Activated CD8-positive, alpha-beta T cell treated with anti-CD3 and anti-CD28 coated beads for 36 hours (primary cell): Measurements from ENCODE around the gene TPM2. TPM values are rescaled to one million over a fixed set of nuclear protein-coding genes. Genes with fewer than 3 reads are reported as not detected.

Experiments used
- ATAC-seq: fragments of 200-7000 bp; cut with Tn5 transposase; one replicate; pipeline ENCODE4 v1.10.0; 2021; ENCODE audit warnings: mild to moderate bottlenecking, moderate library complexity
- CTCF ChIA-PET: fragments of 350-600 bp; sonication (Branson Sonifier 250); formaldehyde crosslinking; loops from one replicate; lab custom pipeline; 2021; ENCODE audit warnings: antibody characterized with exemption; lab: Charles Lee
- POLR2A ChIA-PET: fragments of 350-600 bp; sonication (Branson Sonifier 250); formaldehyde crosslinking; loops from one replicate; lab custom pipeline; 2021; ENCODE audit warnings: antibody characterized with exemption; lab: Charles Lee
- DNase-seq: peaks from one replicate; pipeline ENCODE4 v3.0.0-alpha.2; 2020
- H3K27ac Mint-ChIP-seq: one replicate; pipeline ENCODE4 v1.8.0; 2021; ENCODE audit warnings: mild to moderate bottlenecking, mixed read lengths
- H3K27me3 Mint-ChIP-seq: one replicate; pipeline ENCODE4 v1.8.0; 2021; ENCODE audit warnings: mixed read lengths
- H3K36me3 Mint-ChIP-seq: one replicate; pipeline ENCODE4 v1.8.0; 2021; ENCODE audit warnings: low read depth, mixed read lengths
- H3K4me1 Mint-ChIP-seq: one replicate; pipeline ENCODE4 v1.8.0; 2021; ENCODE audit warnings: low read depth, mixed read lengths
- H3K4me3 Mint-ChIP-seq: one replicate; pipeline ENCODE4 v1.8.0; 2021; ENCODE audit warnings: mild to moderate bottlenecking, moderate library complexity, mixed read lengths
- H3K9me3 Mint-ChIP-seq: one replicate; pipeline ENCODE4 v1.8.0; 2021; ENCODE audit warnings: mixed read lengths
- CTCF ChIP-seq: fragments of 200-600 bp; IDR thresholded peaks from one replicate; pipeline ENCODE4 v1.8.0; 2022; ENCODE audit warnings: antibody characterized with exemption, mild to moderate bottlenecking
- intact Hi-C: fragments of 100-400 bp; cut with micrococcal nuclease; formaldehyde crosslinking; loops from one replicate; pipeline ENCODE4 v1.10.0; 2022
- total RNA-seq, 2 experiments: library from RNA; stranded (reverse); gene quantifications; one replicate each; pipeline ENCODE4 v1.2.3, GENCODE V29; 2021

TPM2 gene
- total RNA-seq, 2 experiments from 2014 or later, result 4.8 to 5.3 TPM

- POLR2A ChIA-PET, result interaction anchor here (0.5 to 1.7 kb wide), 3 partner anchors 19 to 37 kb away, joined by 3 to 5 read pairs (median 4); partner anchors contain the start of gene ARHGEF39
- CTCF ChIA-PET, result interaction anchor here (1.0 to 12.7 kb wide), 20 partner anchors 14 to 326 kb away, joined by 3 to 313 read pairs (median 10); partner anchors contain the start of genes ARHGEF39, CA9, CCDC107 and CREB3
- ATAC-seq (no peak), DNase-seq (no peak)
- TF ChIP-seq CTCF, result no peak
- peaks cover 17% of the 10 kb centered on the region for H3K36me3 Mint-ChIP-seq
- H3K4me1 Mint-ChIP-seq, result no peaks in the 10 kb centered on the region
- intact Hi-C loops, result no loop called here
- no peaks in the 10 kb centered on the region for H3K27me3 Mint-ChIP-seq
- H3K27ac Mint-ChIP-seq, result no peak overlapping the region
- H3K9me3 Mint-ChIP-seq, result no peaks in the 10 kb centered on the region
- no peak overlapping the region for H3K4me3 Mint-ChIP-seq
Observed at GRCh38 chr9:35697486-35697885, 7.8 kb upstream of the TPM2 start.

GRCh38 chr9:35696520-35697215 is 6.9 kb upstream of the TPM2 start:
- no peak overlapping the region for H3K27ac Mint-ChIP-seq
- ChIA-PET CTCF (interaction anchor here (0.6 to 12.7 kb wide), 36 partner anchors 13 to 337 kb away, joined by 3 to 313 read pairs (median 5); partner anchors contain the start of genes ARHGEF39, CA9, CCDC107 and CREB3), POLR2A (interaction anchor here (1.0 to 1.7 kb wide), 7 partner anchors 12 to 39 kb away, joined by 4 to 6 read pairs (median 4); partner anchors contain the start of genes ARHGEF39, CCDC107 and RMRP)
- peaks cover 17% of the 10 kb centered on the region for H3K36me3 Mint-ChIP-seq
- no peaks in the 10 kb centered on the region for H3K9me3 Mint-ChIP-seq
- no peaks in the 10 kb centered on the region for H3K4me1 Mint-ChIP-seq
- no peaks in the 10 kb centered on the region for H3K27me3 Mint-ChIP-seq
- intact Hi-C loops, result no loop called here
- peak; percentile 75 for DNase-seq
- ATAC-seq, result peak; percentile 98
- H3K4me3 Mint-ChIP-seq, result no peak overlapping the region
- TF ChIP-seq CTCF, result peak; percentile 95

GRCh38 chr9:35695943-35696401 is 6.2 kb upstream of the TPM2 start:
- POLR2A ChIA-PET, result interaction anchor here (1.0 to 1.7 kb wide), 7 partner anchors 13 to 38 kb away, joined by 4 to 6 read pairs (median 4); partner anchors contain the start of genes ARHGEF39, CCDC107 and RMRP

GRCh38 chr9:35691757-35692301 is 2.1 kb upstream of the TPM2 start:
- H3K4me1 Mint-ChIP-seq, result peaks cover 18% of the 10 kb centered on the region
- no peak for ATAC-seq
- ChIA-PET POLR2A (interaction anchor here (0.8 to 3.0 kb wide), 12 partner anchors 8 to 75 kb away, joined by 3 to 12 read pairs (median 4); partner anchors contain the start of genes ARHGEF39, CCDC107, RMRP and TLN1), CTCF (interaction anchor here (0.9 to 12.7 kb wide), 8 partner anchors 13 to 80 kb away, joined by 3 to 313 read pairs (median 4); partner anchors contain the start of genes ARHGEF39, CA9, CCDC107 and CREB3)
- no peak overlapping the region for H3K27ac Mint-ChIP-seq
- no peaks in the 10 kb centered on the region for H3K27me3 Mint-ChIP-seq
- H3K9me3 Mint-ChIP-seq, result no peaks in the 10 kb centered on the region
- no peak for DNase-seq
- H3K36me3 Mint-ChIP-seq, result peaks cover 4% of the 10 kb centered on the region
- no peak for TF ChIP-seq CTCF
- intact Hi-C loops, result no loop called here
- peak overlapping the region; percentile 72 for H3K4me3 Mint-ChIP-seq

More at GRCh38 chr9:35695943-35696401, 6.2 kb upstream of the TPM2 start:
- DNase-seq (no peak), ATAC-seq (no peak)
- Mint-ChIP-seq H3K4me1 (no peaks in the 10 kb centered on the region), H3K36me3 (peaks cover 17% of the 10 kb centered on the region), H3K4me3 (no peak overlapping the region), H3K27ac (no peak overlapping the region), H3K9me3 (no peaks in the 10 kb centered on the region), H3K27me3 (no peaks in the 10 kb centered on the region)
- TF ChIP-seq CTCF, result no peak
- CTCF ChIA-PET, result interaction anchor here (0.6 to 12.7 kb wide), 33 partner anchors 12 to 304 kb away, joined by 3 to 313 read pairs (median 4); partner anchors contain the start of genes ARHGEF39, CA9, CCDC107 and CREB3
- intact Hi-C loops, result no loop called here
